NB4 (cell line): ENCODE measurements around the gene EIF4G3.

Source experiments
- CTCF ChIP-seq: IDR thresholded peaks from one replicate; pipeline ENCODE4 v1.5.1; 2012; ENCODE audit warnings: low read depth, low read length
- MAX ChIP-seq: IDR thresholded peaks from 2 replicates; pipeline ENCODE4 v1.6.1; 2011; ENCODE audit warnings: low read depth, low read length
- MYC ChIP-seq: IDR thresholded peaks from 2 replicates; pipeline ENCODE4 v1.6.1; 2011; ENCODE audit warnings: low read depth, low read length
- POLR2A ChIP-seq: IDR thresholded peaks from 2 replicates; pipeline ENCODE4 v1.6.1; 2011; ENCODE audit warnings: mild to moderate bottlenecking; ENCODE audit not compliant: insufficient read length; ENCODE audit errors: extremely low read depth

GRCh38 chr1:20913242-20913641 lies 263.5 kb downstream of the EIF4G3 start:
- TF ChIP-seq CTCF = no peak
- no peak for TF ChIP-seq POLR2A
- TF ChIP-seq MAX = no peak
- TF ChIP-seq MYC = no peak
